HG02678 (cell line): ENCODE results near the gene SHMT1.
A peak's percentile ranks its signal among the peaks of the same experiment; 100 is the strongest.
"Not testable (repeated sequence)": the region's sequence is repeated elsewhere in the genome, so short reads cannot be mapped to it uniquely, and the experiment has no call there.

Experiments used
- ATAC-seq: cut with Tn5 transposase; IDR thresholded peaks from one replicate; pipeline ENCODE4 v1.9.1; 2021; ENCODE audit warnings: mild to moderate bottlenecking, moderate library complexity; ENCODE audit not compliant: unreplicated experiment

Gene SHMT1

GRCh38 chr17:18363101-18364049 lies at the start of gene SHMT1:
SHMT1 (minus strand) TSS chr17:18363550; CDS start chr17:18355981, 7,569 bp downstream.
- peak; percentile 99 for ATAC-seq

- ATAC-seq: peak; percentile 82
These were observed 48.7 kb upstream of the SHMT1 start for GRCh38 chr17:18412001-18412538.

GRCh38 chr17:18411377-18411864 lies 48.1 kb upstream of the SHMT1 start:
- ATAC-seq: not testable (repeated sequence)

- ATAC-seq: not testable (repeated sequence)
These were observed 47.4 kb upstream of the SHMT1 start for GRCh38 chr17:18410736-18411135.

- ATAC-seq: not testable (repeated sequence)
These were observed 46.0 kb upstream of the SHMT1 start for GRCh38 chr17:18409321-18409720.

GRCh38 chr17:18408906-18409305 lies 45.6 kb upstream of the SHMT1 start:
- not testable (repeated sequence) for ATAC-seq

GRCh38 chr17:18403604-18404003 lies 40.3 kb upstream of the SHMT1 start:
- ATAC-seq: peak; percentile 83

- peak; percentile 12 for ATAC-seq
These were observed 39.8 kb upstream of the SHMT1 start for GRCh38 chr17:18403166-18403565.

- not testable (repeated sequence) for ATAC-seq
These were observed 38.7 kb upstream of the SHMT1 start for GRCh38 chr17:18401872-18402590.

GRCh38 chr17:18388728-18389127 lies 25.4 kb upstream of the SHMT1 start:
- not testable (repeated sequence) for ATAC-seq

- ATAC-seq: not testable (repeated sequence)
These were observed 24.9 kb upstream of the SHMT1 start for GRCh38 chr17:18388266-18388665.

GRCh38 chr17:18387583-18387982 lies 24.2 kb upstream of the SHMT1 start:
- ATAC-seq: not testable (repeated sequence)

GRCh38 chr17:18384271-18384670 lies 20.9 kb upstream of the SHMT1 start:
- ATAC-seq: not testable (repeated sequence)

- not testable (repeated sequence) for ATAC-seq
These were observed 19.7 kb upstream of the SHMT1 start for GRCh38 chr17:18383079-18383481.

GRCh38 chr17:18382441-18383078 lies 19.2 kb upstream of the SHMT1 start:
- no peak for ATAC-seq

- no peak for ATAC-seq
These were observed 18.5 kb upstream of the SHMT1 start for GRCh38 chr17:18381953-18382245.

- ATAC-seq: no peak
These were observed 18.0 kb upstream of the SHMT1 start for GRCh38 chr17:18381158-18381952.

- ATAC-seq: no peak
These were observed 17.3 kb upstream of the SHMT1 start for GRCh38 chr17:18380471-18381157.
